Liver (tissue), 9 donors: ENCODE data around the gene TBC1D8B. TPM values are rescaled to one million over a fixed set of nuclear protein-coding genes. Genes with fewer than 3 reads are reported as not detected.

Source experiments
- DNase-seq: peaks from one replicate; pipeline ENCODE4 v3.0.0-alpha.2; 2017; ENCODE audit warnings: low spot score
- H3K27ac ChIP-seq, 2 donors: one replicate each; pipeline ENCODE4 v1.7.0; 2013; ENCODE audit warnings: inconsistent platforms in 2 of 2, low read length in 2 of 2, control low read depth in 1 of 2, low read depth in 1 of 2, mild to moderate bottlenecking in 1 of 2
- H3K27me3 ChIP-seq, 4 donors: one replicate each; pipeline versions ENCODE4 v1.6.1 to v1.7.0; 2013; ENCODE audit warnings: low read length in 3 of 4, inconsistent platforms in 1 of 4, mild to moderate bottlenecking in 1 of 4, moderate library complexity in 1 of 4; ENCODE audit not compliant: control insufficient read depth in 4 of 4, insufficient read depth in 4 of 4
- H3K36me3 ChIP-seq, 4 donors: one replicate each; pipeline versions ENCODE4 v1.6.1 to v1.7.0; 2013; ENCODE audit warnings: low read length in 3 of 4, mild to moderate bottlenecking in 3 of 4, low read depth in 1 of 4, moderate library complexity in 1 of 4; ENCODE audit not compliant: control insufficient read depth in 4 of 4, insufficient read depth in 3 of 4
- H3K4me1 ChIP-seq, 4 donors: one replicate each; pipeline versions ENCODE4 v1.6.1 to v1.7.0; 2013; ENCODE audit warnings: low read length in 3 of 4, mild to moderate bottlenecking in 3 of 4, moderate library complexity in 1 of 4; ENCODE audit not compliant: control insufficient read depth in 4 of 4, insufficient read depth in 4 of 4
- H3K4me3 ChIP-seq, 3 donors: one replicate each; pipeline versions ENCODE4 v1.6.1 to v1.7.0; 2013; ENCODE audit warnings: low read length in 3 of 3, control low read depth in 1 of 3, low read depth in 1 of 3, mild to moderate bottlenecking in 1 of 3
- H3K9ac ChIP-seq, 2 donors: one replicate each; pipeline ENCODE4 v1.7.0; 2013; ENCODE audit warnings: low read length in 2 of 2, mild to moderate bottlenecking in 2 of 2, moderate library complexity in 2 of 2, control low read depth in 1 of 2, low read depth in 1 of 2
- H3K9me3 ChIP-seq, 4 donors: one replicate each; pipeline versions ENCODE4 v1.6.1 to v1.7.0; 2013; ENCODE audit warnings: low read length in 3 of 4; ENCODE audit not compliant: control insufficient read depth in 4 of 4
- CTCF ChIP-seq: fragments of 150-350 bp; IDR thresholded peaks from 2 replicates; pipeline ENCODE4 v1.5.1; 2017; ENCODE audit warnings: improper control_type of control experiment, low read depth, low read length; ENCODE audit not compliant: missing input control
- EGR1 ChIP-seq, 2 donors: IDR thresholded peaks; 2 replicates each; pipeline ENCODE4 v1.6.1; 2016 to 2018; ENCODE audit warnings: antibody characterized with exemption in 2 of 2, low read depth in 2 of 2
- FOXA1 ChIP-seq: IDR thresholded peaks from 2 replicates; pipeline ENCODE4 v1.6.1; 2016; ENCODE audit warnings: antibody characterized with exemption
- FOXA2 ChIP-seq: IDR thresholded peaks from 2 replicates; pipeline ENCODE4 v1.6.1; 2016; ENCODE audit warnings: antibody characterized with exemption
- GABPA ChIP-seq, 2 donors: IDR thresholded peaks in 1 of 2; conservative IDR thresholded peaks in 1 of 2; 2 replicates each; pipeline ENCODE4 v1.6.1; 2016; ENCODE audit warnings: antibody characterized with exemption in 2 of 2, mild to moderate bottlenecking in 1 of 2, moderate library complexity in 1 of 2
- HNF4A ChIP-seq, 2 donors: conservative IDR thresholded peaks; 2 replicates each; pipeline ENCODE4 v1.6.1; 2016; ENCODE audit warnings: antibody characterized with exemption in 2 of 2, mild to moderate bottlenecking in 2 of 2
- HNF4G ChIP-seq: IDR thresholded peaks from 2 replicates; pipeline ENCODE4 v1.6.1; 2016; ENCODE audit warnings: antibody characterized with exemption
- NR2F2 ChIP-seq: IDR thresholded peaks from 2 replicates; pipeline ENCODE4 v1.6.1; 2016; ENCODE audit warnings: antibody characterized with exemption
- RAD21 ChIP-seq, 2 donors: IDR thresholded peaks; 2 replicates each; pipeline ENCODE4 v1.6.1; 2016; ENCODE audit warnings: antibody characterized with exemption in 2 of 2, mild to moderate bottlenecking in 2 of 2
- RXRA ChIP-seq, 2 donors: IDR thresholded peaks; 2 replicates each; pipeline ENCODE4 v1.6.1; 2017 to 2018; ENCODE audit warnings: antibody characterized with exemption in 2 of 2, mild to moderate bottlenecking in 1 of 2
- SP1 ChIP-seq: IDR thresholded peaks from 2 replicates; pipeline ENCODE4 v1.6.1; 2018; ENCODE audit warnings: antibody characterized with exemption, mild to moderate bottlenecking
- TAF1 ChIP-seq: conservative IDR thresholded peaks from 2 replicates; pipeline ENCODE4 v1.6.1; 2016; ENCODE audit warnings: antibody characterized with exemption, mild to moderate bottlenecking
- YY1 ChIP-seq: IDR thresholded peaks from 2 replicates; pipeline ENCODE4 v1.6.1; 2016; ENCODE audit warnings: antibody characterized with exemption, mild to moderate bottlenecking
- WGBS: extraction: QIAGEN DNeasy Blood & Tissue Kit; methylation state at CpG from one replicate; pipeline ENCODE4 v1.1.7; 2013; 5-methylcytosine and 5-hydroxymethylcytosine counted together
- polyA plus RNA-seq, 2 donors: library from polyadenylated mRNA; stranded (reverse) in 1 of 2; unstranded in 1 of 2; fragments of 200-250 nt in 1 of 2; fragments of >200 nt in 1 of 2; fragmentation: Nextera tagmentation in 1 of 2; extraction: Ambion mirVana in 1 of 2; gene quantifications; one replicate each; pipeline versions ENCODE4 v1.2.1 to v1.2.3, GENCODE V29; 2013 to 2015
- total RNA-seq, 2 donors: library from RNA; depleted of rRNA; stranded (reverse); fragments of >200 nt; gene quantifications; one replicate each; pipeline ENCODE4 v1.2.3, GENCODE V29; 2014
- TF ChIP-seq, protein P1 (sequence below): IDR thresholded peaks from 2 replicates; pipeline ENCODE4 v1.6.1; 2016; ENCODE audit warnings: antibody characterized with exemption
- TF ChIP-seq, protein P2 (sequence below): IDR thresholded peaks from 2 replicates; pipeline ENCODE4 v1.6.1; 2016; ENCODE audit warnings: antibody characterized with exemption
- TF ChIP-seq, protein P3 (sequence below): IDR thresholded peaks from 2 replicates; pipeline ENCODE4 v1.6.1; 2016; ENCODE audit warnings: antibody characterized with exemption, mild to moderate bottlenecking
- TF ChIP-seq, protein P4 (sequence below): IDR thresholded peaks from 2 replicates; pipeline ENCODE4 v1.6.1; 2016; ENCODE audit warnings: antibody characterized with exemption
- donor health status: healthy.
- donor health status: healthy.
- donor health status: healthy.
- donor health status: healthy.
- donor health status: healthy.

TBC1D8B gene
- total and polyA plus RNA-seq, 4 donors, result 3.7 to 12.1 (median 4.7) TPM

DNA sequence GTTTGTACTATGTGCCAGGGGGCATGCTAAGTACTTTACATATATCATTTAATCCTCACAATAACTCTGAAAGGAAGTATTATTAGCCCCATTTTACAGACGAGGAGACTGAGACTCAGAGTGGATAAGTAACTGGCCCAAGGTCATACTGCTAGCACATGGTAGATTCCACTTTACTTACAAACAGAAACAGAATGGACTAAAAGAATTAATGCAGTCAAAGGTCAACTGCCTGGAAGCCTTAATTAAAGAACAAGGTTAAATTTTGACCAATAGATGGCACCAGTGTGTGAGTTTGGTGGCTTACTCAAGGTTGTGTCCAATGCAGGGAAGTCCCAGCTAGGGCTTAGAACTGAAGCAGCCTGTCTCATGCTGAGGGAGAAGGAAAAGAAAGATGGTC, 96.0 kb downstream of the TBC1D8B start:
- no peaks in the 10 kb centered on the region for H3K9me3 ChIP-seq
- DNase-seq, result no peak
- H3K4me3 ChIP-seq, result no peak overlapping the region
- H3K27me3 ChIP-seq, result peaks cover 0 to 3% (median 0%) of the 10 kb centered on the region in 4 donors
- peak; percentile 74 for TF ChIP-seq NR2F2
- TF ChIP-seq, protein P1, sequence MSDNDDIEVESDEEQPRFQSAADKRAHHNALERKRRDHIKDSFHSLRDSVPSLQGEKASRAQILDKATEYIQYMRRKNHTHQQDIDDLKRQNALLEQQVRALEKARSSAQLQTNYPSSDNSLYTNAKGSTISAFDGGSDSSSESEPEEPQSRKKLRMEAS, result peak; percentile 35
- TF ChIP-seq, protein P2, sequence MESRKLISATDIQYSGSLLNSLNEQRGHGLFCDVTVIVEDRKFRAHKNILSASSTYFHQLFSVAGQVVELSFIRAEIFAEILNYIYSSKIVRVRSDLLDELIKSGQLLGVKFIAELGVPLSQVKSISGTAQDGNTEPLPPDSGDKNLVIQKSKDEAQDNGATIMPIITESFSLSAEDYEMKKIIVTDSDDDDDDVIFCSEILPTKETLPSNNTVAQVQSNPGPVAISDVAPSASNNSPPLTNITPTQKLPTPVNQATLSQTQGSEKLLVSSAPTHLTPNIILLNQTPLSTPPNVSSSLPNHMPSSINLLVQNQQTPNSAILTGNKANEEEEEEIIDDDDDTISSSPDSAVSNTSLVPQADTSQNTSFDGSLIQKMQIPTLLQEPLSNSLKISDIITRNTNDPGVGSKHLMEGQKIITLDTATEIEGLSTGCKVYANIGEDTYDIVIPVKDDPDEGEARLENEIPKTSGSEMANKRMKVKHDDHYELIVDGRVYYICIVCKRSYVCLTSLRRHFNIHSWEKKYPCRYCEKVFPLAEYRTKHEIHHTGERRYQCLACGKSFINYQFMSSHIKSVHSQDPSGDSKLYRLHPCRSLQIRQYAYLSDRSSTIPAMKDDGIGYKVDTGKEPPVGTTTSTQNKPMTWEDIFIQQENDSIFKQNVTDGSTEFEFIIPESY, result no peak
- TF ChIP-seq, protein P3, sequence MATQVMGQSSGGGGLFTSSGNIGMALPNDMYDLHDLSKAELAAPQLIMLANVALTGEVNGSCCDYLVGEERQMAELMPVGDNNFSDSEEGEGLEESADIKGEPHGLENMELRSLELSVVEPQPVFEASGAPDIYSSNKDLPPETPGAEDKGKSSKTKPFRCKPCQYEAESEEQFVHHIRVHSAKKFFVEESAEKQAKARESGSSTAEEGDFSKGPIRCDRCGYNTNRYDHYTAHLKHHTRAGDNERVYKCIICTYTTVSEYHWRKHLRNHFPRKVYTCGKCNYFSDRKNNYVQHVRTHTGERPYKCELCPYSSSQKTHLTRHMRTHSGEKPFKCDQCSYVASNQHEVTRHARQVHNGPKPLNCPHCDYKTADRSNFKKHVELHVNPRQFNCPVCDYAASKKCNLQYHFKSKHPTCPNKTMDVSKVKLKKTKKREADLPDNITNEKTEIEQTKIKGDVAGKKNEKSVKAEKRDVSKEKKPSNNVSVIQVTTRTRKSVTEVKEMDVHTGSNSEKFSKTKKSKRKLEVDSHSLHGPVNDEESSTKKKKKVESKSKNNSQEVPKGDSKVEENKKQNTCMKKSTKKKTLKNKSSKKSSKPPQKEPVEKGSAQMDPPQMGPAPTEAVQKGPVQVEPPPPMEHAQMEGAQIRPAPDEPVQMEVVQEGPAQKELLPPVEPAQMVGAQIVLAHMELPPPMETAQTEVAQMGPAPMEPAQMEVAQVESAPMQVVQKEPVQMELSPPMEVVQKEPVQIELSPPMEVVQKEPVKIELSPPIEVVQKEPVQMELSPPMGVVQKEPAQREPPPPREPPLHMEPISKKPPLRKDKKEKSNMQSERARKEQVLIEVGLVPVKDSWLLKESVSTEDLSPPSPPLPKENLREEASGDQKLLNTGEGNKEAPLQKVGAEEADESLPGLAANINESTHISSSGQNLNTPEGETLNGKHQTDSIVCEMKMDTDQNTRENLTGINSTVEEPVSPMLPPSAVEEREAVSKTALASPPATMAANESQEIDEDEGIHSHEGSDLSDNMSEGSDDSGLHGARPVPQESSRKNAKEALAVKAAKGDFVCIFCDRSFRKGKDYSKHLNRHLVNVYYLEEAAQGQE, result no peak
- TF ChIP-seq YY1, result peak; percentile 36
- no peak for TF ChIP-seq HNF4G
- TF ChIP-seq RXRA (IDR thresholded peaks at IDR 0.05), result peak; percentile 60 to 74
- TF ChIP-seq GABPA (IDR thresholded peaks at IDR 0.05 in 1 of 2, conservative IDR thresholded peaks at IDR 0.05 in 1 of 2), result no peak
- peak; percentile 79 to 88 for TF ChIP-seq RAD21 (IDR thresholded peaks at IDR 0.05)
- no peak for TF ChIP-seq EGR1 (IDR thresholded peaks at IDR 0.05; ENCODE audit: low read depth in 2 of 2)
- peak; percentile 25 to 74 for TF ChIP-seq HNF4A (conservative IDR thresholded peaks at IDR 0.05)
- TF ChIP-seq CTCF, result peak; percentile 41
- no peak for TF ChIP-seq FOXA2
- no peak for TF ChIP-seq TAF1
- peak; percentile 58 for TF ChIP-seq SP1
- no peak for TF ChIP-seq FOXA1
- TF ChIP-seq, protein P4, sequence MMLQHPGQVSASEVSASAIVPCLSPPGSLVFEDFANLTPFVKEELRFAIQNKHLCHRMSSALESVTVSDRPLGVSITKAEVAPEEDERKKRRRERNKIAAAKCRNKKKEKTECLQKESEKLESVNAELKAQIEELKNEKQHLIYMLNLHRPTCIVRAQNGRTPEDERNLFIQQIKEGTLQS, result no peak
- 4% methylated on average over 1 of the region's 1 CpG for WGBS
- H3K4me1 ChIP-seq, result peaks cover 0 to 39% (median 29%) of the 10 kb centered on the region in 4 donors
- peak overlapping the region in 1 of 2 donors; percentile 95 for H3K27ac ChIP-seq
- no peak overlapping the region for H3K9ac ChIP-seq
- no peaks in the 10 kb centered on the region for H3K36me3 ChIP-seq
